Measurements from ENCODE around the gene PGAP2.

Gene PGAP2

DNA sequence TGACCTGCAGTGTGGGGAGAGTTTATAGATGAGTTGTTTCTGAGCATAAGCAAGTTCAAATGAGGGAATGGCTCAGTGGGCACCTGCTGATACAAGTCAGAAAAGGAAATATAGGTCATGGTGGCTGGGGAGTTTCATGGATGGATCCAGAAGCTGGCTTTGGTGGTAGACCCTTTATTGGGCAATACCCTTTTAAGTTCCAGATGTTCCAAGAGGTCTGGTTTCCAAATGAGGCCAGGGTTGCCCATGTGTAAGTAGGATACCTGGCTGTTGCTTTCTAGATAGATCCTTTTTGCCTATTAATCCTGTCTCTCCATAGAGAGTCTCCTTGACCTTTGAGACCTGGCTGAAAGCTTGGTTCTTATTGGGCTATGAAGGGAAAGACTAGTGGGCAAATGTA, 49.3 kb downstream of the PGAP2 start:
- DNase-seq, result no peak

DNA sequence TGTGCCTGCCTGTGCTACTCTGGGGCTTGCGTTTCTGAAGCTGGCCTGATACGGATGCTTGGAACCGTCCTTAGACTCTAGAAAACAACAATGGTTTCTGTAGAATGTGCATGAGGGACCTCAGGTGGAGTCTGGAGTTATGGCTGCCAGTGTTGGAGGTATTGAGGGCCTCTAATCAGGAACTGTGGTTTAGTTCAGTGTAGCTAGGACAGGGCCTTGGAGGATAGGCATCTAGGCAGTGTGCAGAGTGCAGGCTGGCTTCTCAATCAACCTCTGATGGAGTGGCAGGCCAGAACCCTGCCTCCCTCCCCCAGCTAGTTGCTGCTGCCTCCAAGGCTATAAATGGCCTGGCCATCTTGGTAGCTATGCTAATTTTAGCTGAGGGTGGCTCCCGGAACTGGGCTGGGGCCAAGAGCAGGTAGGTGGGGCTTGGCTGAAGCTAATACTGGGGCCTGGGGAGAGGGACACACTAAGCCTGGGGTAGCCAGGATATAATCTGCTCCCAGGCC, 51.1 kb downstream of the PGAP2 start:
- peak; percentile 52 for DNase-seq

DNA sequence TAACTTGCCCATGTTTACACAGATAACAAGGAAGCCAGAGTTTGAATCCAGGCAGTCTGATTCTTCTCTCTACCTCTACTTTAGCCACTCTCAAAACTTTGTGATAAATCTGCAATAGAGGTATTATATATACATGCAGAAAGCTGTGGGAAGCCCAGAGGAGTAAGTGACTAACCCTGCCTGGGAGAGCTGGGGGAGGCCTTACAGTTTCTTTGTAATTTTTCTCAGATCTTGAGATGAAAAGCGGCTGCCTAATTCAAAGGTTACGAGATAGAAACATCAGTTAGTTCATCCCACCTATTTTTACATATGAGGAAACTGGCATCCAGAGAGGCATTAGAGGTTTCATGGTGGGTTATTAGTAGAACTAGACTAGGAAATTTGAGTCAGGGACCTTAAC, 52.0 kb downstream of the PGAP2 start:
- DNase-seq, result no peak

DNA sequence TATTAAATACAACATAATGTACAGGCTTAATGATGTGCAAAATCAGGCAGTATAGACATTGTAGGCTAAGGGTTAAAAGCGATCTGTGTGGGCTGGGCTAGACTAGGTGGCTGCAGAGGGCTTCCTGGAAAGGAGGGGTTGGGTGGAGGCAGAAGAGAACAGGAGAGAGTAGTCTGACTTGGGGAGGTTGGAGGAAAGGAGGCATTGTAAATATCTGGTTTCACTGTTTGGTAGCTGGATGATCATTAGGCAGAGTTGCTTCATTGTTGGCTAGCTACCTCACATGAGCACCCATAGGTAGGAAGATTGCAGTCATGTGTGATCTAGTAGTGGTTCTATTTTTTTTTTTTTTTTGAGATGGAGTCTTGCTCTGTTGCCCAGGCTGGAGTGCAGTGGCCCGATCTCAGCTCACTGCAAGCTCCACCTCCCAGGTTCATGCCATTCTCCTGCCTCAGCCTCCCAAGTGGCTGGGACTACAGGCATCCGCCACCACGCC, 52.6 kb downstream of the PGAP2 start:
- peak; percentile 53 for DNase-seq

- DNase-seq, result no peak
Observed at GRCh38 chr11:3861683-3862082, 53.3 kb downstream of the PGAP2 start.

DNA sequence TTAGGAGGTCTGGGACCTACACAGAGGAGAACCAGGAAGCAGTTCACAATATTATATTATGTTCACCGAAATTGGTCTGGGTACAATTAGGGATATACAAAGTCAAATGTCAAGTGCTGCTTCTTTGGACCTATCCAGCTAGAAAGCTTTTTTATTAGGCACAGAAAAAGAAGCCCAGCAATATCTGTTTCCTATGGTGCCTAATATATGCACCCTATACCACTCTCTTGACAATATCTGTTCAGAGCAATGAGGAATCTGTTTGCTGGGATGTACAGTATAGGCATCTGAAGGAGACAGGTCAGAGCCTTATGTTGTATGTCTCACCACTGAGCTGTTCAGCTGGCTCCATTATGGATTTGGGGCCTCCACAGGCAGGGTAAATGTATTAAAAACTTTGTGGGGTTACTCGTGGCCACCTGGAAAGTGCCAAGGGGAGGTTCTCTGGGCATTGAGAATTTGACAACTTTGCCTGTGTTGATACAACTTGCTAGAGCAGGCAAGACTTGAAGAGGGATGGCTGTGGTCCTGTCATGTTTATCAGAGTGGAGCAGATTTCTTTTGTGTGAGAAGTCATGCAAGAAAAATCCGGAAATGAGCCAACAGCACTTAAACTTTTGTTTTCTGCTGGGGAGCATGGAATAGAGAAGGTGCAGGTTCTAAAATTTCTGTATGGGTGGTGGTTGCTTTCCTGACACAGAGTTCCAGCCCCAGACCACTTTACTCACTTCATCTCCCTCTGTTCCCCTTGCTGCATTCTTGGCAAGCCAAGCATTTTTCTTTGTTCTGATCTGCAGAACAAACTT, 57.2 kb downstream of the PGAP2 start:
- no peak for DNase-seq

GRCh38 chr11:3866206-3866605, 57.8 kb downstream of the PGAP2 start:
- DNase-seq, result peak; percentile 27

DNA sequence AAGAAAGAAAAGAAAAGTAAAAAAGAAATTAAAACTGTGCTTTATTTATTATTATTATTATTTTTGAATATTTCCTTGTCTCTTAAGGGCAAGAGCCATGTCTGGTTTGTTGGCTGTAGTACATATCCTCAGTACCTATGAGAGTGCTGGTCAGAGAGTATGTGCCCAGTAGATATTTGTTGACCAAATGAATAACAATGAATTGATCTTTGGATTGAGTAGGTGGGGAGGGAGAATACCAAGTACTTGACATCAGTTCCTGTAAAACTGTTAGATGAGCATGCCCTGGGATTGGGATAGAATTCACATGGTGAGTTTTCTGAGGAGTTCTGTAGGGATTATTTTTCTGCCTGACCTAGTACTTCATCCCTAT, 58.5 kb downstream of the PGAP2 start:
- no peak for DNase-seq

DNA sequence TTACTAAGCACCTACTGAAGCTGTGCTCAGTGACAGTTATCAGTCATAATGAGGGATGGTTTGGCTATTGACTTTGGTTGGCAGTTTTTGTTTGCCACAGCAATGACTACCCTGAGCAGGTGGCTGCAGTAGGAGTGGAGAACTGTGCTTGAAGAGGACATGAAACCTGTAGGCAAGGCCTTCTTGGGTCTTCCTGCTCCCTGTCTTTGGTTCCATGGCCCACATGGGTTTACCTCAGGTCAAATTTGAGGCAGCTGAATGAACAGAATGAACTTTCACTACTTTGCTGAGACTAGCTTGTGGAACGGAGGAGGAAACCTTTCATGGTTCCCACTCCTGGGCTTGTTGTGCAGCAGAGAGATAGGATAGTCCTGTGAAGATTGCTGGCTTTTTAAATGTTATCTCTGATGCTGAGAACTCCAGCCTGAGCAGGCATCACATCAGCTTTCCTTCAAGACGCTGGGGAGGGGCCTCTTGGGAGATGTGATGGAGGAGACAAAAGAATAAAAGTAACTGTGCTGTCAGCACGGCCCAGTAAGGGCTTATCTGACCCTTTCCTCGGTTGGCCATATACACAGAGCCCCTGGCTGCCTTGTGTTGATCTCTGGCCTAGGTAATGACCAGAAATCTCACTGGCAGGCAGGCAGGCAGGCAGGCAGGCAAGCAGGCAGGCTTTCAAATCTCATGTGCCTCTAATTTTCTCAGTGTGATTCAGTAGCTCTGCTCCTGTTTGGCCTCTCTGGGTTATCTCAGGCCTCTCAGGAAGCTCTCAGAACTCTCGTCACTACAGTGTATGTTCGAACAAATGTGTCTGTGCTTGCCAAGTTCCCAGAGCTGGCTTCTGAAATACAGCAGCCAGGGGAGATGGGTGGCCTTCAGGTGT, 59.1 kb downstream of the PGAP2 start:
- DNase-seq, result no peak

GRCh38 chr11:3873712-3874349, 65.5 kb downstream of the PGAP2 start:
- DNase-seq, result no peak

Data from CD4-positive, alpha-beta T cell treated with Interleukin-21 for 1 hour (primary cell).